ENCODE measurements around the gene OTC. TPM values are rescaled to one million over a fixed set of nuclear protein-coding genes. Genes with fewer than 3 reads are reported as not detected.

OTC gene
- total RNA-seq, 1 donor from 2014 or later: 0.71 TPM

- intact Hi-C loops (cut with DNase I): no loop called here
- Histone ChIP-seq H3K36me3 (no peaks in the 10 kb centered on the region), H3K9me3 (no peaks in the 10 kb centered on the region), H3K4me1 (no peaks in the 10 kb centered on the region), H3K27ac (no peak overlapping the region), H3K27me3 (ENCODE audit: low read depth) (no peaks in the 10 kb centered on the region), H3K4me3 (no peak overlapping the region)
- DNase-seq (no peak), ATAC-seq (no peak)
- TF ChIP-seq CTCF (IDR thresholded peaks at IDR 0.05): no peak
Observed at GRCh38 chrX:38431525-38431924, 79.1 kb downstream of the OTC start.

GRCh38 chrX:38435130-38435529, 82.7 kb downstream of the OTC start:
- H3K36me3 ChIP-seq: no peaks in the 10 kb centered on the region
- TF ChIP-seq CTCF (IDR thresholded peaks at IDR 0.05): no peak
- H3K4me1 ChIP-seq: no peaks in the 10 kb centered on the region
- intact Hi-C loops (cut with DNase I): no loop called here
- ATAC-seq (no peak), DNase-seq (no peak)
- no peaks in the 10 kb centered on the region for H3K9me3 ChIP-seq
- H3K27me3 ChIP-seq (ENCODE audit: low read depth): no peaks in the 10 kb centered on the region
- no peak overlapping the region for H3K4me3 ChIP-seq
- H3K27ac ChIP-seq: no peak overlapping the region

- Histone ChIP-seq H3K9me3 (no peaks in the 10 kb centered on the region), H3K36me3 (no peaks in the 10 kb centered on the region), H3K27me3 (ENCODE audit: low read depth) (no peaks in the 10 kb centered on the region), H3K4me1 (no peaks in the 10 kb centered on the region), H3K4me3 (no peak overlapping the region), H3K27ac (no peak overlapping the region)
- no peak for TF ChIP-seq CTCF (IDR thresholded peaks at IDR 0.05)
- intact Hi-C loops (cut with DNase I): no loop called here
- no peak for DNase-seq
- no peak for ATAC-seq
Observed at GRCh38 chrX:38437093-38437492, 84.7 kb downstream of the OTC start.

- ATAC-seq: no peak
- Histone ChIP-seq H3K9me3 (no peaks in the 10 kb centered on the region), H3K36me3 (no peaks in the 10 kb centered on the region), H3K27ac (no peak overlapping the region), H3K4me1 (no peaks in the 10 kb centered on the region), H3K4me3 (no peak overlapping the region), H3K27me3 (ENCODE audit: low read depth) (no peaks in the 10 kb centered on the region)
- DNase-seq: no peak
- TF ChIP-seq CTCF (IDR thresholded peaks at IDR 0.05): no peak
- intact Hi-C loops (cut with DNase I): no loop called here
Observed at GRCh38 chrX:38438321-38438720, 85.9 kb downstream of the OTC start.

- no peak for TF ChIP-seq CTCF (IDR thresholded peaks at IDR 0.05)
- intact Hi-C loops (cut with DNase I): no loop called here
- H3K4me1 ChIP-seq: no peaks in the 10 kb centered on the region
- no peak for DNase-seq
- no peak overlapping the region for H3K27ac ChIP-seq
- no peaks in the 10 kb centered on the region for H3K36me3 ChIP-seq
- H3K4me3 ChIP-seq: no peak overlapping the region
- H3K27me3 ChIP-seq (ENCODE audit: low read depth): no peaks in the 10 kb centered on the region
- ATAC-seq: no peak
- H3K9me3 ChIP-seq: no peaks in the 10 kb centered on the region
Observed at GRCh38 chrX:38452603-38453002, 100.2 kb downstream of the OTC start.

- Histone ChIP-seq H3K4me1 (no peaks in the 10 kb centered on the region), H3K27ac (no peak overlapping the region), H3K9me3 (no peaks in the 10 kb centered on the region), H3K4me3 (no peak overlapping the region), H3K27me3 (ENCODE audit: low read depth) (no peaks in the 10 kb centered on the region), H3K36me3 (no peaks in the 10 kb centered on the region)
- DNase-seq (no peak), ATAC-seq (no peak)
- intact Hi-C loops (cut with DNase I): no loop called here
- peak; percentile 19 for TF ChIP-seq CTCF (IDR thresholded peaks at IDR 0.05)
Observed at GRCh38 chrX:38458071-38458470, 105.7 kb downstream of the OTC start.

Measured in lower lobe of right lung (tissue), 2 donors.